Measurements from ENCODE around the gene VKORC1.
"Not testable (repeated sequence)": the region's sequence is repeated elsewhere in the genome, so short reads cannot be mapped to it uniquely, and the experiment has no call there.

The VKORC1 gene

DNA sequence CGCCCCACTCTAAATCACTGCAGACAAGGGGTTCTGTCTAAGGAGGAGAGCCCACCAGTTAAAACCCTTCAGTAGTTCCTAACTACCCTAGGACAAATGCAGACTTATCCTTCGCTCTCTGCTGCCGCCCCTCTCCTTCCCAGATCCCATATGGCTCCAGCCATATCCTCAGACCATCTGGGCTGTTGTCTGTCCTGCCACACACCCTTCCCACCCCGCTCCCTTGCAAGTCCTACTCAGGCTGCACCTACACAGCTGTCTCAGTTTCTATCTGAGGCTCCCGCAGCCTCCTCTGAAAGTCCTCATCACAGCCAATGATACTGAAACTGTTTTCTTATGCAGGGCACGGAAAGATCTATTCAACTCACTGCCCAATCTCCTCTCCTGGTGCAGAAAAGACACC lies 12.9 kb upstream of the VKORC1 start:
- no peak for DNase-seq (ENCODE audit: low spot score)

DNA sequence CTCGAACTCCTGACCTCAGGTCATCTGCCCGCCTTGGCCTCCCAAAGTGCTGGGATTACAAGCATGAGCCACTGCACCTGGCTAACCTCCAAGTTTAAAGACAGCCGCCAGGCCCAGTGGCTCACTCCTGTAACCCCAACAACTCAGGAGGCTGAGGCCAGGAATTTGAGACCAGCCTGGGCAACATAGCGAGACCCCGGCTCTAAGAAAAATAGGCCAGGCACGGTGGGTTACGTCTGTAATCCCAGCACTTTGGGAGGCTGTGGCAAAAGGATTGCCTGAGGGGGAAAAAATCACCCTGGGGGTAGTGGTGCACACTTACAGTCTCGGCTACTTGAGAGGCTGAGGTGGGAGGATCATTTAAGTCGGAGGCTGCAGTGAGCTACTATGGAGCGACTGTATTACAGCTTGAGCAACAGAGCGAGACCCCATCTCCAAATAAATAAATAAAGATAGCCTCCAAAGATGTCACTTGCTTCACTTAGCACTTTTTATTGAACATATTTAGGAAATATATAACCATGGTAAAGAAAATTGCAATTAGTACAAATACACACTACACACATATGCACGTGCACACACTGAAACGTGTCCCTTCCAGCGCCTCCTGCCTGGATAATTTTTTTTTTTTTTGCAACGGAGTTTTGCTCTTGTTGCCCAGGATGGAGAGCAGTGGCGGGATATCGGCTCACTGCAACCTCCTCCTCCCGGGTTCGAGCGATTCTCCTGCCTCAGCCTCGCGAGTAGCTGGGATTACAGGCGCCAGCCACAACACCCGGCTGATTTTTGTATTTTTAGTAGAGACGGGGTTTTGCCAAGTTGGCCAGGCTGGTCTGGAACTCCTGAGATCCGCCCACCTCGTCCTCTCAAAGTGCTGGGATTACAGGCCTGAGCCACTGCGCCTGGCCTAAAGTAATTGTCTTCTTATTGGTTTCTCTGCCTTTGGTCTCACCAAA lies 12.2 kb upstream of the VKORC1 start:
- DNase-seq (ENCODE audit: low spot score) = no peak

DNA sequence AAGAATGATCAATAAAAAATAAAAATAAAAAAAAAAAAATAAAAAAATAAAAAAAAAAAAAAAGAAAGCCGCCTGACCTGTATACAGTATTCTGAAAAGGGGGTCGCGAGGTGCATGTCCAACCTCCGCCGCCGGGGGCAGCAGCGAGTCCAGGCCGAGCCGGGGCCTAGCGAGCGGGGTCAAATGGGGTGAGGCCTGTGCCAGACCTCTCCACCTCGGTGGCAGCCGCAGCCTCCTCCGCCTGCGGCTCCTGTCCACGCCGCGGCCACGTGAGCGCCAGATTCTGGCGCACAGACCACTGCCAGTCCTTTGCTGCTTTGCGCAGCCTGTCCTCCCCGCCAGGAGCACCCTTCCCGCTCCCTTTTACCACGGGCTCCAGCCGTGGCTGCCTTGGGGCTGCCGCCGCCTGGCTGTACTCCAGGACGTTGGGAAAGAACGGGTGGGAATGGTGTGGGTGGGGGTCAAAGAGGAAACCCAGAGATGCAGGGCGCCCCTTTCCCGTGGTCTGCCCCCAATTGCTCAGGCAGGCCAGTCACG lies 11.1 kb upstream of the VKORC1 start:
- peak; percentile 86 for DNase-seq (ENCODE audit: low spot score)

DNA sequence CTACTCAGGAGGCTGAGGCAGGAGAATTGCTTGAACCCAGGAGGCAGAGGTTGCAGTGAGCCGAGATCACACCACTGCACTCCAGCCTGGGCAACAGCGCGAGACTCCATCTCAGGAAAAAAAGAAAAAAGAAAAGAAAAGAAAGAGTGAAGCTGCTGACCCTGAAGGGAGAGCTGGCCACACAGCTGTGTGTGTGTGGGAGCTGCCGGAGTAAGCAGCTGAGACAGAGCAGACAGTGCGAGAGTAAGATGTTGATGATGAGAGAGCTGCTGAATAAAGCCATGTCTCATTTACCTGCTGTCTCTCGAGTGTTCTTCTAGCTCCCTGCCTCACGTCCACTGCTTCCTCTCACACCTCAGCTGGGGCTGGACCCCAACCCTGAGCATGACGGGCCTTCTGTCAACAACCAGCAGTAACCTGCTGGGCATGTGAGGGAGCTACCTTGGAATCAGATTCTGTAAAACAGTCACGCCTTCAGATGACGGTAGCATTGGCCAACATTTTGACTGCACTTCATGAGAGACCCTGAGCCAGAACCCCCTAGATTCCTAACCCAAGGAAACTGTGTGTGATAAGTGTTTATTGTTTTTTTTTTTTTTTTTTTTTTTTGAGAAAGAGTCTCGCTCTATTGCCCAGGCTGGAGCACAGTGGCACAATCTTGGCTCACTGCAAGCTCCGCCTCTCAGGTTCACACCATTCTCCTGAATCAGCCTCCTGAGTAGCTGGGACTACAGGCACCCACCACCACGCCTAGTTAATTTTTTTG lies 6.5 kb upstream of the VKORC1 start:
- not testable (repeated sequence) for DNase-seq (ENCODE audit: low spot score)

DNA sequence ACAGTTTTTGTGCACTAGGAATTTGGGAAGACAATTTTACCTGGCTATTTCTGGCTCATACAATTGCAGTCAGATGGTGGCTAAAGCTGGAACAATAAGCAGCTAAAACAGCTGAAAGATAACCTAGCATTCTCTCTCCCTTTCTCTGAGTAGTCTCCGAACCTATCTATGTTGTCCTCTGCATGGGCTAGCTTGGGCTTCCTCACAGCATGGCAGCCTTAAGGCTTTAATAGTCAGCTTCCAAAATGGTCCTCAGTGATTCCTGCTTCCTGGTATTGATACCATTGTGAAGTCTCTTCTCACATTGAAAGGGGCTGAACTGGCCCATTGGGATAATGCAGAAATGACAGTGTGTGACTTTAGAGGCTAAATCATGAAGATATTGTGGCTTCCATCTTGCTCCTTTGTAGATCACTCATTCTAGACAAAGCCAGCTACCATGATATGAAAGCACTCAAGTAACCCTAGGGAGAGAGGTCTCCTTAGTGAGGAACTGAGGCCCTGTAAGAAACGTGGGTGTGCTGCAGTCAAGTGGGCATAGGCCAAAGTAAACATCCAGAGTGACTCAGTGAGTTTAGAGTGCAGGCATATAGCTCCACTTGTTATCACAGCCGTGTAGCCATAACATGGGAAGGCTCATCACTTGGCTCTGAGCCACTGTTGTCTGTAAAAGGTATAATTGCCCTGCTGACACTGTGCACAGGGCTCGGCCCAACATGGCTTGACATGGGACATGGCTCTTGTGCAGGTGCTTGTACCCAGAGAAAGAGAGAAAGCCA lies 5.5 kb upstream of the VKORC1 start:
- no peak for DNase-seq (ENCODE audit: low spot score)

DNA sequence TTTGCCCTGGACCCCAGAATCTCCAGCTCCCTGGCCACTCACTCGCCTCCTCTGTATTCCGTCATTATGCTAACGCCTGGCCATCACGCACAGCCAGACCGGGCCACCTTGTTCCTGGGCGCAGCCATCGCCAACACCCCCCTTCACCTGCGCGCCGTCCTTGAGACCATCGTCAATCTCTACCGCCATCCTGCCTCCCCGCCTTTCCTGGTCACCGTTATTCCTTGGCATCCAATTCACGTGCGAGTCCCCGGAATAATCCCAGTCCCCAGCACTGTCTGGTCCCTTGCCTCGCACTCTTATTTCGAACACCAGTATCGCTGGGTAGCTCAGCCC lies 541 bp downstream of the VKORC1 start:
- DNase-seq (ENCODE audit: low spot score) = no peak

- DNase-seq (ENCODE audit: low spot score) = no peak
Measured at GRCh38 chr16:31093132-31093703, 1.4 kb downstream of the VKORC1 start.

DNA sequence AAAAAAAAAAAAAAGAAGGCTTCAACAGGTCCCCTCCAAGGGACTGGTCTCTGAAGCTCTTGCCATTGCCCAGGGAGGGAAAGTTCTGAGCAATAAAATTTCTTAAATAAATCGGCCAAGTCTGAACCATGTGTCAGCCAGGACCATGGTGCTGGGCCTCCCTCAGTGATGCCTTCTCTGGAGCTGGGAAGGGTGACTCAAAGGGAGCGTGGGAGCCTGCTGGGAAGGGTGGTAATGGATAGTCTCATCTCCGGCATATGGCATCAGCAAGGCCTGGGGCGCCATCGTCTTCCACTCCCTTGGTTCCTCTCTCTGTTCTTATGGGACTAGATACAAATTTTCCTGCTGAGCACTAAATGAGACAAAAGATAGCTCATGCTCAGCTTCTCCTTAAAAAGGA lies 2.3 kb downstream of the VKORC1 start:
- DNase-seq (ENCODE audit: low spot score) = no peak

- no peak for DNase-seq (ENCODE audit: low spot score)
Measured at GRCh38 chr16:31090540-31090939, 4.1 kb downstream of the VKORC1 start.

- no peak for DNase-seq (ENCODE audit: low spot score)
Measured at GRCh38 chr16:31089199-31089598, 5.4 kb downstream of the VKORC1 start.

GRCh38 chr16:31088459-31089183 lies 6.0 kb downstream of the VKORC1 start, which contains the start of gene PRSS53:
Gene PRSS53 (minus strand): TSS chr16:31088943. CDS start chr16:31088809, 134 bp downstream.
- DNase-seq (ENCODE audit: low spot score) = no peak

- no peak for DNase-seq (ENCODE audit: low spot score)
Measured at GRCh38 chr16:31087971-31088370, 6.6 kb downstream of the VKORC1 start.

DNA sequence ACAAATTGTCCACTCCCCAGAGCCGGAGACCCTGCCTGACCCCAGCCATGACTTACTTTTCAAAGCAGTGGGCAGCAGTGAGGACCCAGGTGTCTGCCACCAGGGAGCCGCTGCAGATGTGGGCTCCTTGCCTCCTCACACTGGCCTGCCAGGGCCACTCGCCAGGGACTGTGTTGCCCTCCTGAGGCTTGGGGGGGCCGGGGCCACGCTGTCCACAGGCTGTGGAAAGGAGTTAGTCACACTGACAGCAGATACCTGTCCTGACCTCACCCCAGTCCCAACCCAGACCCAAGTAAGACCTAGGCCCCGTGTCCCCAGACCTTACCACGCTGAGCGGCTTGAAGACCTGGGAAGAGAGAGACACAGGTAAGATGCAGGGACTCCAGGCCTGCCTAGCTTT lies 7.1 kb downstream of the VKORC1 start:
- DNase-seq (ENCODE audit: low spot score) = no peak

- DNase-seq (ENCODE audit: low spot score) = no peak
Measured at GRCh38 chr16:31086629-31086906, 8.0 kb downstream of the VKORC1 start.

DNA sequence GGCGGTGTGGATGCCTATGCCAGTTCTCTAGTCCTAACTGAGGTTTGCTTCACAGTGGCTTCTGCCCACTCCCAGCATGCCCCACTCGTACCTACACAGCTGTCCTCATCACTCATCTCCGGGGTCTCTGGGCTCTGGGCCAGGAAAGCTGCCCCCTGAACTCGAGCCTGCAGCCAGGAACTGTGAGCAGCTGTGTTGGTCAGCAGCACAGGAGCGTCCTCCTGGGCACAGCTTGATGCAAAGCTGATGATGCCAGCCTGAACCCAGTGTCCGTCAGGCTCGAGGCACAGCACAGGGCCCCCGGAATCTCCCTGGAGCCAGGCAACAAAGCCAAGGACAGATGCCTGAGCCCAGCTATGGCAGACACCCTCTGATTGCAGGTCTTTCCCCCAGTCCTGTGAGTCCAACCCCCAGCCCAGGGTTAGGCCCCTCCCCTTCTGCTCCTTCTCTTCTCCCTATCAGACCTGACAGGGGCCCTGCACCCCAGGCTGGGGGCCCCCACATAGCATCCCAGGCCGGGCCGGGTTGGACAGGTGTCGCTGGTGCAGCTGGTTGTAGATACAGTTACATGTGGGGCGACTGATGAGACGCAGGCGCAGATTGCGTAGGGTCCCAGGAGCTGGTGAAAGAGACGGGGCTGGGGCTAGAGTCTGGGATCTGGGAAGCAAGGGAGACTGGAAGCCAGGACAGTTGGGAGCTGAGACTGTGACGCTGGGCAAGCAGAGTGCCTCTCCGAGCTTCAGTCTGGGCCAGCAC lies 8.5 kb downstream of the VKORC1 start:
- no peak for DNase-seq (ENCODE audit: low spot score)

DNA sequence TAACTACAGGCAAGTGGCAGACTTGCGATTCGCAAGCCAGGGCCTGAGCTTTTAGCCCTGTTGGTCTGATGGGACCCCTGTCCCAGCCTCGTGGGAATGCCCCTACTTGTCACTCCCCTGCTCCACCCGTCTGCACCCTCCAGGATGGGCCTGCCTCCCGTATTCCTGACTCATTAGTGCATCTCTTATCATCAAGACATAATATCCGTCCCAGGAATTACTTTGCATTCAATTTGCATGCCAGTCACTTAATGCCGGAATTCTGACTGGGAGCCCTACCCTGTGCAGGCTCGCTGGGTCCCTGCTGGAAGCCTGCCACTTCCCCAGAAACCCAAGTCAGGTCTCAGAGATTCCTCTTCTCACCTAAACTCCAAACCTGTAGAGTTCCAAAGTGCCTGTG lies 9.2 kb downstream of the VKORC1 start:
- no peak for DNase-seq (ENCODE audit: low spot score)

DNA sequence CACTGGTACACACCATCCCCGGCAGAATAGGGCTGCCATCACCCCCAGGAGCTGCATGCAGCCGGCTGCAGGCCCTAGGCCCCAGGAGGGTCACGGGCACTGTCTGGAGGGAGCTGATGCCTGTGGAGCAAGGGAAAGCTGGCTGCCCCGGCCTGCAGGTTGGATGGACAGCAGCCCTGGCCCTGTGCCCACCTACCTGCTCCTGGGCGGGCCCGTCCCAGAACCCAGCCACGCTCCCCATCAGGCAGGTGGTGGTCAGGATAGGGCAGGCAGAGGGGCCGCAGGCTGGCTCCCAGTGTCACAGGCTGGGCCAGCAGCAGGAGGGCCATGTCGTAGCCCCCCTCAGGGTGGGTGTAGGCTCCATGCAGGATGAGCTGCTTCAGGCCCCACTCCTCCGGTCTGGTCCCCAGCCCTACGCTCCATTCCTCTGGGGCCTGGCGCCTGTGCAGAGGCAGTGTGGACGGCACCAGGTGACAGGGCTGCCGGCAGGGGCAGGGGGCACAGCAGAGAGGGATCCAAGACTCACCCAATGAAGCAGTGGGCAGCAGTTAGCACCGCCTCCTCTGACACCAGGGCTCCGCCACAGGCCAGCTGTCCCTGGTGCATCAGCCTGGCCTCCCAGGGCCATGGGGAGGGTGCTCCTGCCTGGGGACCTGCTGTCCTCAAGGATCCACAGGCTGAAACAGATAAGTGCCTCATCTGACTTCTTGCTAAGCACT lies 9.9 kb downstream of the VKORC1 start:
- no peak for DNase-seq (ENCODE audit: low spot score)

- no peak for DNase-seq (ENCODE audit: low spot score)
Measured at GRCh38 chr16:31083981-31084380, 10.6 kb downstream of the VKORC1 start.

GRCh38 chr16:31083556-31083955 lies 11.0 kb downstream of the VKORC1 start:
- no peak for DNase-seq (ENCODE audit: low spot score)

DNA sequence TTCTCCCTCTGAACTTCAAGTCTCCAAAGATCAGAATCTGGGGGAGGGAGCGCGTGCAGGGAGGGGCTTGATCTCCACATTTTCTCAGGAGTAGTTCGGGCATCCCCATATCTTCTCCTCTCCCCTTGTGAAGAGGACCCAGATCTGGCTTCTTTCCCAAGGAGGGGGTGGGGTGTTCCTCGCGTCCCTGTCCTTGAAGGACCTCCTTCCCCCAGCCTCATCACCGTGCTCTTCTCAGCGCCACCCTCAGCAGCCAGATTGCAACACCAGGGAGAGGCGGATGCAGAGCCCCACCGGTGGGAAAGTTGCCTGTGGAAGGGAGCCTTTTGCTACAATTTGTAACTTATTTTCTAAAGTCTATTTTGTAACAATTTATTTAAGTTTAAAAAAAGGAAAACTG lies 11.5 kb downstream of the VKORC1 start:
- DNase-seq (ENCODE audit: low spot score) = no peak
